Right renal pelvis (tissue), 4 donors: ENCODE results near the gene THOC6. TPM values are rescaled to one million over a fixed set of nuclear protein-coding genes. Genes with fewer than 3 reads are reported as not detected.

ENCODE experiments used
- DNase-seq, 4 donors: peaks; one replicate each; pipeline ENCODE4 v3.0.0-alpha.2; 2013; ENCODE audit warnings: low read depth in 4 of 4, low spot score in 3 of 4, missing footprints in 1 of 4
- polyA plus RNA-seq, 4 donors: library from polyadenylated mRNA; unstranded; fragments of 120-200 nt; gene quantifications; one replicate each; pipeline ENCODE4 v1.2.1, GENCODE V29; 2013; ENCODE audit not compliant: insufficient read length in 4 of 4

The THOC6 gene
- polyA plus RNA-seq, 4 donors: 29.4 to 37.2 (median 32.1) TPM

- no peak for DNase-seq
Observed at GRCh38 chr16:2990891-2991290, 32.9 kb upstream of the THOC6 start.

DNA sequence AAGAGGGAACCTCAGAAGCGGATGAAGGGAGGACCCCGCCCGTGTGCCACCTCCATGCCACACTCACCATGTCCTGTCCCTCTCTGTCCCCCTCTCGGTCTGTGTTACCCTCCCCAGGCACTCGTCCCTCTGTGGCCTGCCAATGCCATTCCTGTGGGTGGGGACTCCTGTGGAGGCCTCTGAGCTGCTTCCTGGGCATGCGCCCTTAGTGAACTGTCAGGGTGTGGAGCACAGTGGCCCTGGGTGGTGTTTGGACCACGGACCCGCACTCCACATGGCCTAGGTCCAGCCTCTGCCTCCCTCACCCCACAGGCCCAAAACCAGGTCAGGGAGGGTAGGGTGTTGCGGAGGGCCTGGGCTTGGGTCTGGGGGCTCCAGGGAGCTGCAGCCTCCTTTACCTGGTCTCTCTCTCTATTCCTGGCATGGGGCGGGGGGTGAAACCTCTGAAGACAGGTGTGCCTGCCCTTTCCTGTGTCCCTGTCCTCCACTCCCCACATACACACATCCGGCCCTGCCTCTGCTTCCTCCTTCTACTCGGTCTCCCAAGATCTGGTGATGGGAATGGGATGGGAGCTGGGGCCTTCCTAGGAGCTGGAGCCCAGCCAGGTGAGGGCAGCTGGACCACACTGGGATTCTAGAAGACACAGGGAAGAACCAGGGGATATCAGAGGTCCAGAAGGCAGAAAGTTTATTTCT lies 32.1 kb upstream of the THOC6 start:
- DNase-seq: no peak

GRCh38 chr16:2992383-2993081 lies 31.3 kb upstream of the THOC6 start:
- no peak for DNase-seq

- DNase-seq: no peak
Observed at GRCh38 chr16:2996298-2996697, 27.5 kb upstream of the THOC6 start.

DNA sequence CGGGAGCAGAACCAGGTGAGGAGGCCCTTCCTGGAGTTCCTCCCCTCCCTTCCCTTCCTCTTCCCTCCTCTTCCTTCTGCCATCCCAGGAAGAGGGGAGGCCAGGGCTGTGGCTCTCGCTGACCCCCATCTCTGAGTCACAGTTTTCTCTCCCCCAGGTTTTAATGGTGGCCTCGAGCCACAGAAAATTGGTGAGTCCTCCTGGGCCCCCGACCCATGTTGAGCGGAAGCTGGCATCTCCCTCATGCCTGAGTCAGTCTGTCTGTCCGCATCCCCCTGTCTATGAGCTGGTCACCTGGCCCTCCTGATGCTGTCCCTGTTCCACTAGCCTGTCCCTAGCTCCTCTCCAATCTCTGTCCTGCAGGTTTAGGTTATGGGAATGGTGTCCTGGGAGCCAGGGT lies 23.9 kb upstream of the THOC6 start:
- no peak for DNase-seq

- no peak for DNase-seq
Observed at GRCh38 chr16:3000540-3000939, 23.3 kb upstream of the THOC6 start.

- DNase-seq: no peak
Observed at GRCh38 chr16:3001316-3001715, 22.5 kb upstream of the THOC6 start.

GRCh38 chr16:3003582-3004270 lies 20.1 kb upstream of the THOC6 start:
- DNase-seq: peak; percentile 90 to 94 (median 94)

DNA sequence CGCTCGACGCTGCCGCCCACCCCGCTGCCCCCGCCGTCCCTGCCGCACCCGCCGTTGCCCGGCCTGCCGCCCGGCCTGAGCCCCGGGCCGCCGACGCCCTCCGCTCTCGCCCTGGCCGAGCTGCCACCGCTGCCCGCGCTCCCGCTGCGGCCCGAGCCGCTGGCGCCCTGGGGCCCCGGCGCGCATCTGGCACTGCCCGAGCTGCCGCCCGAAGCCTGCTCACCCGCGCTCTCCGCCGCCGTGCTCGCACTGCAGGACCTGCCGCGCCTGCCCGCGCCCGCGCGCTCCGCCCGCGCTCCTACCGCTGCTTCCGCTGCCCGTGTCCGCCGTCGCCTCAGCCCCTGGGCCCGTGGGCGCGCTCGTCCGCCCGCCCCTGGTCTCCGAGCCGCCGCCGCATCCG lies 19.5 kb upstream of the THOC6 start:
- no peak for DNase-seq

- no peak for DNase-seq
Observed at GRCh38 chr16:3004781-3005284, 19.0 kb upstream of the THOC6 start.

GRCh38 chr16:3007059-3007956 lies 16.5 kb upstream of the THOC6 start:
- no peak for DNase-seq

DNA sequence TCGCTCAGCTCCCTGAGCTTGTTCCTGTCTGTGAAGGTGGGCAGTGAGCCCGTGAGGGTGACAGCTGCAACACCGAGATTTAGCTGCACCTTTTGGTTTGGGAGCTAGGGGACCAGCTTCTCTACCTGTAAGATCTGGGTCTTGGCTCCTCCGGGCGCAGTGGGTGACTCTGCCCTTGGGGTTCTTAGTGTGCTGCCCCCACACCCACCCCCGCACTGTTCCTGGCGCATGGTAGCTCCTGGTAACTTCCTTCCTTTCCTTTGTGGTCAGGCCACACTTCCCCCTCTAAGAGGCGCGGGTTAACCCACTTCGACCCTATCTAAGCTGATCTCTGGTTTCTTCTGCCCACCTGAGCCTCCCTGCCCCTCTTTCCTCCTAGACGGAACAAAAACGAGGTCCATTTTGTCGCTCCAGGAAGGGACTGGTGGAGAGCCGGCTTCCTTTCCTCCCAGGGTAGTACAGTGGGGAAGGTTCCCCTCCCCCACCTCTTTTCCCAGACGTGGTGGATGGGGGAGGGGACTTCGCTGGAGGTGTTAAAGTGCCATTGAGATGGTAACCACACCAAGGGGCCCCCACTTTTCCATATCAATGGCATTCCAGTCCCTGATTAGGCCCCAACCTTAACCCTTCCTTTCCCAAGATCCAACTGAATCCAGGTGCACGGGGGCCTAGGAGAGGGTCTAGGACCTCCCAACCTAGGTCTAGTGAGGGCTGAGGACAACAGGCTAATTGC lies 15.7 kb upstream of the THOC6 start:
- DNase-seq: no peak

DNA sequence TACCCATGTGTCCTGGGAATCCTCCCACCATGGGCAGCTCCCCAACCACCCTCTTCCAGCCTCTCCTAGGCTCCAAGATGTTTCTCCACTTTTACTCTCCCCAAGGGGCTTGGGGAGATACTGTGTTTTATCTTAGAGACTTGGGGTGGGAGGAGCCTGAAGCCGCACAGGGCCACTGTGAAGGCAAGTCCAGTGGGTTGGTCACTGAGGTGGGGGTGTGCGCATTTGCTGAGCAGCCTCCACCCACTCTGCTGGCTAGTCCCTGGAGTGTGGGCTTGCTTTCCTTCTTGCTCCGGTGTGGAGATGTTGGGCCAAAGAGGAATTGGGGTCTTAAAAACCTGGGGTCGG lies 15.2 kb upstream of the THOC6 start:
- DNase-seq: no peak

DNA sequence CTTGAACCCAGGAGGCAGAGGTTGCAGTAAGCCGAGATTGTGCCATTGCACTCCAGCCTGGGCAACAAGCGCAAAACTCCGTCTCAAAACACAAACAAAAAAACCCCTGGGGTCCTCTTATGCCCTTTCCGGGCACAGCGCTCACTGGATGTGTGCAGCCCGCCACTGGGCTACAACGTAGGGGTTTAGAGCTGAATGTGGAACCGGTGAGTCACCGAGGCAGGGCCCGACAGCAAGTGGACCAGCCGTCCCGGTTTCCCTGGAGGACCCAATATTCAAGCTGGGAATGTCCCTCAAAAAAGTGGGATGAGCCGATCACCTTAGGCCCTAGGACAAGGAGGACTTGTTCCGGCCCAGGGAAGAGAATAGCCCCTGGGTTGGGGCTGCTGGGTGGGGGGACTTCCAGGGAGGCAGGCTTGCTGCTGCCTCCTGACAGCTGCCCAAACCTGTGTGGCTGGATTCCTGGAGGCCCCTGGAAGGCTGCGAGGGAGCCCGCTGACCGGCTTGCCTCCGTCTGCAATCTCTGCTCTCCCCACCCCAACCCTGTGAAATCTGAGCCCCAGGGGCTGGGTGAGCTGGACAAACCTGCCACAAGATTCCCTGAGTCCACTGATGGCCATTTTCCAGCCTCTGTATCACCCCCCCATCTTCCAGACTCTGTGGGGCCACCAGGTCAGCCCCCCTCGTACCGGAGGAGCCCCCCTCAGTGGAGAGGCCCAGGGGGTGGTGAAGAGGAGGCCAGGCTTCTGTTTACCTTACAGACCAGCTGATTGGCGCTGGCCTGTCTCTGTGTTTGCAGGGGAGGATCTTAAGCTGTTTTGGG lies 14.1 kb upstream of the THOC6 start:
- DNase-seq: peak in 1 of 4 donors; percentile 74

DNA sequence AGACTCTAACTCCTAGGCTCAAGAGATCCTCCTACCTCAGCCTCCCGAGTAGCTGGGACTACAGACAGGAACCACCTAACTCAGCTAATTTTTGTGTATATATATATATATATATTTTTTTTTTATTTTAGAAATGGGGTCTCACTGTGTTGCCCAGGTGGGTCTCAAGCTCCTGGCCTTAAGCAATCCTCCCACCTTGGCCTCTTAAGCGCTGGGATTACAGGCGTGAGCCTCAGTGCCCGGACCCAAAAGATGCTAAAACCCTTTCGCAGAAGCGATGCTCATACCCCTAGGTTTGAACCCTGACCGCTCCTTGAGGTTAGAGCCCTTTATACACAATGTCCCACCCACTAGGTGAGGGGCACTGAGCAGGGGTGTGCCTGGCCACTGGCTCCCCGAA lies 13.3 kb upstream of the THOC6 start:
- DNase-seq: no peak

- no peak for DNase-seq
Observed at GRCh38 chr16:3012246-3012645, 11.6 kb upstream of the THOC6 start.

DNA sequence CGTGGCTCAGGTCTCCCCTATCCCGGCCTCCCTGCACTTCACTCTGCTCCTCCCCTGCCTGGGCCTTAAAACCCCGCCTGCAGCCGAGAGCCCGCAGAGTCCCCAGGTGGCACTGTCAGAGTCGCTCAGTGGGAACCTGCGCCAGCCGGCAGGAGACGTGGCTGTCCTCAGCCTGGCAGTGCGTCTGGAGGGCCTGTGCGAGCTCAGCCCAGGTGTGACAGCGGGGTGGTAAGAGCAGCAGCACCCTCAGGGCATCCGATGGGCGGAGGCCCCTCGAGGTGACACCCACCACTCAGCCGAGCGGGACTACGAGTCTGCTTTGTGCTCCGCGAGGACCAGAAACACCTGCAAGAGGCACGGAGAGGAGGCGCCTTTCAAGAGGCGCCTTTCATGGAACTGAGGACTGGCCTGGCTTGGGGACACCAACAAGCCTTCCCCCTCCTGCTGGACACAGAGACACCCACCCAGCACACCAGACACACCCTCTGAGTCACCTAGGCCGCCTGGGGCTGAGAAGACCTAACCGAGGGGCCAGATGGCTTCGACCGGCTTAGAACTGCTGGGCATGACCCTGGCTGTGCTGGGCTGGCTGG lies 10.9 kb upstream of the THOC6 start, which contains the start of gene CLDN9:
Gene CLDN9, plus strand, starts transcription at position 96 of the 593 bp plus-strand sequence. Its CDS starts 440 bp downstream, at position 536.
- DNase-seq: no peak

DNA sequence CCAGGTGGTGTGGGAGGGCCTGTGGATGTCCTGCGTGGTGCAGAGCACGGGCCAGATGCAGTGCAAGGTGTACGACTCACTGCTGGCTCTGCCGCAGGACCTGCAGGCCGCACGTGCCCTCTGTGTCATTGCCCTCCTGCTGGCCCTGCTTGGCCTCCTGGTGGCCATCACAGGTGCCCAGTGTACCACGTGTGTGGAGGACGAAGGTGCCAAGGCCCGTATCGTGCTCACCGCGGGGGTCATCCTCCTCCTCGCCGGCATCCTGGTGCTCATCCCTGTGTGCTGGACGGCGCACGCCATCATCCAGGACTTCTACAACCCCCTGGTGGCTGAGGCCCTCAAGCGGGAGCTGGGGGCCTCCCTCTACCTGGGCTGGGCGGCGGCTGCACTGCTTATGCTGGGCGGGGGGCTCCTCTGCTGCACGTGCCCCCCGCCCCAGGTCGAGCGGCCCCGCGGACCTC lies 10.3 kb upstream of the THOC6 start:
- no peak for DNase-seq
